Measurements from ENCODE around the gene NRBP1. TPM values are rescaled to one million over a fixed set of nuclear protein-coding genes. Genes with fewer than 3 reads are reported as not detected.

NRBP1 gene
- total and polyA plus RNA-seq, 9 of the 15 experiments (the other 6 are each of a cell fraction or from before 2014, with no cell fraction given) = 2.9 to 84.5 (median 36.9) TPM

DNA sequence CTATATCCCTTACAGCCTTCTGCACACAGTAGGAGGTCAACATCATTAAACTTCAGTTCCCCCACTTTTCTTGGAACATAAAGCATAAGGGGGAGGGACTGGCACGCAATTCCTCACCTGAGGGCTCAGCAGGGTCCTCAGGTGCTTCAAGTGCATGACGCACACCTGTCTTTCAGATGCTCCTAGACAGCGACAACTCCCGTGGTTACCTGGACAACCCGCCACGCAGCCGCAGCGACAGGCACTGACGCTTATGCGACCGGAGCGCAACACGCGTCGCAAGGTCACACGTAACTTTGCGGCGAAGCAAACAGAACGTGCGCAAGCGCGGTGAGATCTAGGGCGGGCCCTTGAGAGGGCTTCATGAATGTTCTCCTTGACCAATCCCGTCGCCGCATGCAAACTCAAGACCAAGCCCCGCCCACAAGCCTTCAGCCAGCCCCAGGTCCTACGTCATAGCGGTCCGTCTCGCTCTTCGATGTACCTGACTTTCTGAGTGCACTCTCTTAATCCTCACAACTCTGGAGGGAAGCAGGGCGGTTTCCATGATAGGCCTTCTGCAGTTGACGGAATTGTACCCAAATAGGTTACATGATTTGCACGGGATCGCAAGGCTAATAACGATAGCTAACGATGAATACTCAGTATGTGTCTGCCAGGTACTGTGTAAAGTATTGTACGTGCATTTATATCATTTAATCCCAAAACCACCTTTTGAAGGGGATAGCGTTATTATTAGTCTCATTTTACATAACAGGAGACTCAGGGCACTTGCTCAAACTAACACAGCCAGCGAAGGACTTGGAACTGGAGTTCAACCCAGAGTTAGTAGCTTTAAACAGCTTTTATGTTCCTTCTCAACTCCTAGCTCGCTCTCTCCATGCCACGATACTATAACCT lies 61.3 kb downstream of the NRBP1 start, which contains the start of gene IFT172 (continued):
- TF ChIP-seq, protein P1, sequence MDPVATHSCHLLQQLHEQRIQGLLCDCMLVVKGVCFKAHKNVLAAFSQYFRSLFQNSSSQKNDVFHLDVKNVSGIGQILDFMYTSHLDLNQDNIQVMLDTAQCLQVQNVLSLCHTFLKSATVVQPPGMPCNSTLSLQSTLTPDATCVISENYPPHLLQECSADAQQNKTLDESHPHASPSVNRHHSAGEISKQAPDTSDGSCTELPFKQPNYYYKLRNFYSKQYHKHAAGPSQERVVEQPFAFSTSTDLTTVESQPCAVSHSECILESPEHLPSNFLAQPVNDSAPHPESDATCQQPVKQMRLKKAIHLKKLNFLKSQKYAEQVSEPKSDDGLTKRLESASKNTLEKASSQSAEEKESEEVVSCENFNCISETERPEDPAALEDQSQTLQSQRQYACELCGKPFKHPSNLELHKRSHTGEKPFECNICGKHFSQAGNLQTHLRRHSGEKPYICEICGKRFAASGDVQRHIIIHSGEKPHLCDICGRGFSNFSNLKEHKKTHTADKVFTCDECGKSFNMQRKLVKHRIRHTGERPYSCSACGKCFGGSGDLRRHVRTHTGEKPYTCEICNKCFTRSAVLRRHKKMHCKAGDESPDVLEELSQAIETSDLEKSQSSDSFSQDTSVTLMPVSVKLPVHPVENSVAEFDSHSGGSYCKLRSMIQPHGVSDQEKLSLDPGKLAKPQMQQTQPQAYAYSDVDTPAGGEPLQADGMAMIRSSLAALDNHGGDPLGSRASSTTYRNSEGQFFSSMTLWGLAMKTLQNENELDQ (CRISPR knock-in tag; IDR thresholded peaks at IDR 0.05; ENCODE audit: borderline replicate concordance) = no peak
- no peak for TF ChIP-seq MEF2A (IDR thresholded peaks at IDR 0.05; ENCODE audit: control insufficient read depth, low read depth, low read length)
- no peak for TF ChIP-seq HOXB6 (CRISPR knock-in tag; IDR thresholded peaks at IDR 0.05; ENCODE audit: borderline replicate concordance)
- TF ChIP-seq IFI16 (CRISPR knock-in tag; IDR thresholded peaks at IDR 0.05) = no peak
- no peak for TF ChIP-seq ZBTB17 (CRISPR knock-in tag; IDR thresholded peaks at IDR 0.05)
- TF ChIP-seq, protein P2, sequence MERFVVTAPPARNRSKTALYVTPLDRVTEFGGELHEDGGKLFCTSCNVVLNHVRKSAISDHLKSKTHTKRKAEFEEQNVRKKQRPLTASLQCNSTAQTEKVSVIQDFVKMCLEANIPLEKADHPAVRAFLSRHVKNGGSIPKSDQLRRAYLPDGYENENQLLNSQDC (CRISPR knock-in tag; IDR thresholded peaks at IDR 0.05) = no peak
- TF ChIP-seq, protein P3, sequence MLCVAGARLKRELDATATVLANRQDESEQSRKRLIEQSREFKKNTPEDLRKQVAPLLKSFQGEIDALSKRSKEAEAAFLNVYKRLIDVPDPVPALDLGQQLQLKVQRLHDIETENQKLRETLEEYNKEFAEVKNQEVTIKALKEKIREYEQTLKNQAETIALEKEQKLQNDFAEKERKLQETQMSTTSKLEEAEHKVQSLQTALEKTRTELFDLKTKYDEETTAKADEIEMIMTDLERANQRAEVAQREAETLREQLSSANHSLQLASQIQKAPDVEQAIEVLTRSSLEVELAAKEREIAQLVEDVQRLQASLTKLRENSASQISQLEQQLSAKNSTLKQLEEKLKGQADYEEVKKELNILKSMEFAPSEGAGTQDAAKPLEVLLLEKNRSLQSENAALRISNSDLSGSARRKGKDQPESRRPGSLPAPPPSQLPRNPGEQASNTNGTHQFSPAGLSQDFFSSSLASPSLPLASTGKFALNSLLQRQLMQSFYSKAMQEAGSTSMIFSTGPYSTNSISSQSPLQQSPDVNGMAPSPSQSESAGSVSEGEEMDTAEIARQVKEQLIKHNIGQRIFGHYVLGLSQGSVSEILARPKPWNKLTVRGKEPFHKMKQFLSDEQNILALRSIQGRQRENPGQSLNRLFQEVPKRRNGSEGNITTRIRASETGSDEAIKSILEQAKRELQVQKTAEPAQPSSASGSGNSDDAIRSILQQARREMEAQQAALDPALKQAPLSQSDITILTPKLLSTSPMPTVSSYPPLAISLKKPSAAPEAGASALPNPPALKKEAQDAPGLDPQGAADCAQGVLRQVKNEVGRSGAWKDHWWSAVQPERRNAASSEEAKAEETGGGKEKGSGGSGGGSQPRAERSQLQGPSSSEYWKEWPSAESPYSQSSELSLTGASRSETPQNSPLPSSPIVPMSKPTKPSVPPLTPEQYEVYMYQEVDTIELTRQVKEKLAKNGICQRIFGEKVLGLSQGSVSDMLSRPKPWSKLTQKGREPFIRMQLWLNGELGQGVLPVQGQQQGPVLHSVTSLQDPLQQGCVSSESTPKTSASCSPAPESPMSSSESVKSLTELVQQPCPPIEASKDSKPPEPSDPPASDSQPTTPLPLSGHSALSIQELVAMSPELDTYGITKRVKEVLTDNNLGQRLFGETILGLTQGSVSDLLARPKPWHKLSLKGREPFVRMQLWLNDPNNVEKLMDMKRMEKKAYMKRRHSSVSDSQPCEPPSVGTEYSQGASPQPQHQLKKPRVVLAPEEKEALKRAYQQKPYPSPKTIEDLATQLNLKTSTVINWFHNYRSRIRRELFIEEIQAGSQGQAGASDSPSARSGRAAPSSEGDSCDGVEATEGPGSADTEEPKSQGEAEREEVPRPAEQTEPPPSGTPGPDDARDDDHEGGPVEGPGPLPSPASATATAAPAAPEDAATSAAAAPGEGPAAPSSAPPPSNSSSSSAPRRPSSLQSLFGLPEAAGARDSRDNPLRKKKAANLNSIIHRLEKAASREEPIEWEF (CRISPR knock-in tag; IDR thresholded peaks at IDR 0.05) = no peak
- TF ChIP-seq XRCC4 (IDR thresholded peaks at IDR 0.05; ENCODE audit: extremely low read depth, insufficient read depth, insufficient read length) = no peak
- no peak for TF ChIP-seq CBX5 (IDR thresholded peaks at IDR 0.05; ENCODE audit: borderline replicate concordance, low read depth)
- peak; percentile 83 for TF ChIP-seq KHSRP (IDR thresholded peaks at IDR 0.05)
- TF ChIP-seq, protein P4, sequence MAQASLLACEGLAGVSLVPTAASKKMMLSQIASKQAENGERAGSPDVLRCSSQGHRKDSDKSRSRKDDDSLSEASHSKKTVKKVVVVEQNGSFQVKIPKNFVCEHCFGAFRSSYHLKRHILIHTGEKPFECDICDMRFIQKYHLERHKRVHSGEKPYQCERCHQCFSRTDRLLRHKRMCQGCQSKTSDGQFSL (CRISPR knock-in tag; IDR thresholded peaks at IDR 0.05) = no peak
- TF ChIP-seq, protein P4 (tag; IDR thresholded peaks at IDR 0.05) = no peak
- no peak for TF ChIP-seq BCL6 (CRISPR knock-in tag; IDR thresholded peaks at IDR 0.05)
- peak; percentile 95 for TF ChIP-seq MXI1 (IDR thresholded peaks at IDR 0.05; ENCODE audit: low read depth, low read length)
- peak; percentile 89 for TF ChIP-seq SP1 (CRISPR knock-in tag; IDR thresholded peaks at IDR 0.05)
- peak in 1 of 2 experiments; percentile 71; a peak in 2 of 4 replicates for TF ChIP-seq MAZ (CRISPR knock-in tag; conservative IDR thresholded peaks at IDR 0.05 in 1 of 2, IDR thresholded peaks at IDR 0.05 in 1 of 2)
- no peak for TF ChIP-seq HEY1 (CRISPR knock-in tag; IDR thresholded peaks at IDR 0.05; ENCODE audit: borderline replicate concordance)
- no peak for TF ChIP-seq ZZZ3 (IDR thresholded peaks at IDR 0.05)

All from K562 (cell line).